Fibroblast of skin of left quadriceps (primary cell): ENCODE data around the gene EVX2.

Source experiments
- DNase-seq, 2 experiments: peaks; one replicate each; pipeline ENCODE4 v3.0.0-alpha.2; 2013; ENCODE audit warnings: low read depth in 2 of 2

Gene EVX2

DNA sequence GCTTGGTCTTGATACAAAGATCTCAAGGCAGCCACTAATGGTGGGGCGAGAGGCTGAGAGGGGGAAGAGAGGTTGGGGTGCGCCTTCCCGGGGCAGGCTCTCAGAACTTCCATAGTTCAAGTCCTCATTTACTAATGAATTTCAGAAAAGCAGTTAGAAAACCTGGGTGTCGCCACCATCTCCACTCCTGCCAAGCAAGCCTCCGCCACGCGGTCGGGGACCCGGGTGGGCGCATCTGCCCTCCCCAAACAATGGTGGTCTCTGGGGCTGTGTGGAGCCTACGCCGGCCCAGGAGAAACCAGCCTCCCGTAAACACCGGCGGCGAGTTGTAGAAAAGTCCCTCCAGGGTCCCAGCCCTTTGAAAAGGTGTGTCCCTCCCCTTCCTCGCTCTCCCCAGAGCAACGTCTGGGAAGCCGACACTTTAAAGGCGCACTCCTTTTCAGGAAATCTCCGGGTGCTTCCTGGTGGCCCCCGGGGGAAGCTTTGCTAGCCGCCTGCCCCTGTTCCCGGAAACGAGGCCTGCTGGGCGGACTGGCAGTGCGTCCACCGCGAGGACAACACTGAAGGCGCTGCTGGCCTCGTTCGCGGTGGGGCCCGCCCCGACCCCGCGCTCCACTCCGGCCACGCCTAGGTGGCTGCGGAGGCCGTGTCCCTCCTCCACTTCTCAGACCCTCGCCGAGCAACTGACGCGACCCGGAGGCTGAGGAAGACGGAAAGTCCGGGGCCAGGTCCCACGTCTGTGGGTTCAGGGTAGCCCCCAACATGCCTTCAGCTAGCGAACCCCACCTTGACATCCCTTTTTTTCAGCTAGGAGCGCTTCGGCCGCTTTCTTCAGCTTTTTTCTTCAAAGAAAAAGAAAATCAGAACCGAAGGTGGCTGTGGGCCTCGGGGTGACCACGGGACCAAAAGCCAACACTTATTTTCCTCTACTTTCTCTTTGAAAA is 16.8 kb downstream of the EVX2 start:
- DNase-seq, result no peak

DNA sequence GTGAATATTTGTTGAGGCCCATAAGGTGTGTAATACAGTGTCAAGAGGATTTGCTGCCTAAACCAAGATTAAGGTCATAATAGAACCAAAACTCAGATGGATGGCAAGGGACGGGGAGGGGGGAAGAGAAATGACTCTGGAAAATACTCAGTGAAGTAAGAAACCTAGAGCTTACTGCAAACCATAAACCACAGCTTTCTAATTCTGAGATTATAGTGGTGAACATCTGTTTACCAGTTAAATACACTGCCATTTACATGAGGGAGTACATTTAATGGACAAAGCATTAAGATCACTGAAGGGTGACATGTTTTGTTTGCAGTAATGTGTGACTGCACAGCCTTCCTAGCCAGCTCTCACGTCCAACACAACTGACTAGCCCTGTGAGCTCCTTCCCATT is 19.8 kb downstream of the EVX2 start:
- no peak for DNase-seq

DNA sequence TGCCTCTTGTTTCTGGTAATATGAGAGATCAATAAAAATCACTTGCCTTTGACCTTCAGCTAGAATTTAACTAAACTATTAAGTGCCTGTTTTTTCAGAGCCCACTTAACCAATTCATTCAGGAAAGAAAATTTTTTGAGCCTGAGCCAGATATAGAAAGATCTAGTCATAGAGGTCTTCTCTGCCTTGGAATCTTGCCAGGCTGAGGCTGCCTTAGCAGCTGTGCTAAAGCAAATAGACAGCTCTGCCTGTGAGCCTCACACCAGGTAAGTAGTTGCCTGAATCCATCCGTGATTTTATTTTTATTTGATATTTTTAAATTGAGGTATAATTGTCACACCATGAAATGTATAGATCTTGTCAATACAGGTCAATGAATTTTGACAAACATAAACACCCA is 27.4 kb downstream of the EVX2 start:
- no peak for DNase-seq

DNA sequence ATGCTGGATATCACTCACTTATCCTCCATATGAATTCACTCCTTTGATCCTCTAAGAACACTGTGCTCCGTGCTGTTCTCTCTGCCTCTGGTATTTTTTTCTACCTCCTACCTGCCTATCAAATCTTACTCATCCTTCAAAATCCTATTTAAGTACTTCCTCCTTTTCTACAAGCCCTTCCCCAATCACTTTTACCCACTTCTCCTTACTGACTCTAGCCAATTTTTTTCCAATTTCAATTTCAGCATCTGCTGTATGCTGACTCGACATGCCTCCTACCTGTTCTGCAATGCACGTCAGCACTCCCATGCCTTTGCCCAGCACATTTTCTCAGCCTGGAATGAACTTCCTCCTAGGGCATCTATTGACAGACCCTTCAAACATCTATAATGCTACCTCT is 44.4 kb downstream of the EVX2 start:
- DNase-seq, result no peak

DNA sequence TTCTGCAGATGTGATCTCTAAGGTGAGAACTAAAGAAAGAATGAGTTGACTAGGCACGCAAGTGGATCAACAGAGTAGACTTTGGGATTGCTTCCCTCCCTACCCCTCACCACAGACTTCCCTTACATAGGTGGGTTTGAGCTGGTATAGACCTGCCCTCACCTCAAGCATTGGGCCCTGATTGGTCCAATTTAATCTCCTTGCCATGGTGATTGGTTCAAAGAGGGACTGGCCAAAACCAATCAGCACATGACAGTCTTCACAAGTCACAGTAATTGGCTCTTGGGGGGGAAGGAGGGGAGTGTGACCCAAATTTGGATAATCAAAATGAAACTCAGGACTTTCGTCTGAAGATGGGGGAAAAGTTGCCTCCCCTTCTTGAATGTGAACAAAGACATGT is 45.1 kb downstream of the EVX2 start:
- DNase-seq, result no peak

DNA sequence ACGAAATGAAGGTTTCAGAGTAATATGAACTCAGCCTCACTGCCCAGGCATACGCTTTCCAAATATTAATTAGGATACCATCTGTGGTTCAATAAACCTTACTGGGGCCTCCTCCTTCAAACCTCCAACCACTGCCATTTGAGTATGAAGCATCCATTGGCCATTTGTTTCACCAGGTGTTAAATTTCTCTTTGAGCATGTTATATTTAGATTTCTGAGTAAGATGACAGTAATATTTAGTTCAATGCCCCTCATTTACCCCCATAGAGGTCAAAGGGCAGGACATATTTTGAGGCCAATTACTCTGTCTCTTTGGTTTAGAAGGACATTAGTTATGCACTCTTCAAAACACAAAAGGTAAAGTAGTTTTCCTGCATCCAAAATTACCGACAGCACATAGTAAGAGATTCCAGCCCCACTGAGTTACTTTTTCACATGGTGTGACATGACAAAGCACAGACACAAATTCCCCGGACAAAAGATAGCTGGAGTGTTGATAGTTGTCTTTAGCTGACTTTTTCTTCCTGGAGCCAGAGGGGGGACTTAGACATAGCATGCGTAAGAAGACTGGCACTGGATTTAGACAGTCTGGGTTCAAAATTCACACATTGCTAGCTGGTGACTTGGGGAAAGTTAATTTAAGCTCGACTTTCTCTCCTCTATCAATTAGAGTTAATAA is 48.6 kb downstream of the EVX2 start:
- DNase-seq, result no peak

DNA sequence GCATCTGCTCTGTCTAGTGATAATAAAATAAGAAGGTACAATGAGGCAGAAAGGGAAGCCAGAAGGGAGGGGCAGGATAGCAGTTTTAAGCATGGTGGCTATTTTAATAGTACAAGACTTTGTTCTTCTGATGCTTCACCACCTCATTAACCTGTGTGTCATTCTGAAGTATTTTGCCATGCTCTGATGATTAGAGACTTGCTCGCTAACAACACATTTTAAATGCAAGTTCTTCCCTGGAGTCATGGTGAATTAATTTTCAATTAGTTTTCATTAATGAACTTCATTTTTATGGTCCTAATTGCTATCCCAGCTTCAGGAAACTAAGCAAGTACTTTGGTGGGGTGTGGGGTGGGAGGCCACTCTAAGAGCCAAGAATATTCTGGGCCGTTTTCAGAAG is 56.0 kb downstream of the EVX2 start:
- no peak for DNase-seq
